Activated T-helper 1 cell treated with anti-CD3 and anti-CD28 coated beads, Interleukin-2, amount 50 U/mL, for 16 hours (primary cell): Measurements from ENCODE around the gene RRH.
"Not testable (repeated sequence)": the region's sequence is repeated elsewhere in the genome, so short reads cannot be mapped to it uniquely, and the experiment has no call there.

Source experiments
- DNase-seq, 2 donors: peaks; one replicate each; pipeline ENCODE4 v3.0.0-alpha.2; 2020; ENCODE audit warnings: low read depth in 1 of 2, low spot score in 1 of 2

RRH gene

GRCh38 chr4:109827672-109828071, at the start of gene RRH:
Gene RRH (plus strand): TSS chr4:109827972. CDS start chr4:109828028, 56 bp downstream.
- no peak for DNase-seq

GRCh38 chr4:109782092-109782491, 45.7 kb upstream of the RRH start:
- DNase-seq: not testable (repeated sequence)

GRCh38 chr4:109786846-109787245, 40.9 kb upstream of the RRH start:
- DNase-seq: no peak

GRCh38 chr4:109787807-109788206, 40.0 kb upstream of the RRH start:
- no peak for DNase-seq

- no peak for DNase-seq
Observed at GRCh38 chr4:109795059-109795458, 32.7 kb upstream of the RRH start.

GRCh38 chr4:109798866-109799265, 28.9 kb upstream of the RRH start:
- DNase-seq: no peak

- DNase-seq: no peak
Observed at GRCh38 chr4:109801099-109801789, 26.5 kb upstream of the RRH start.

- no peak for DNase-seq
Observed at GRCh38 chr4:109801895-109802319, 25.9 kb upstream of the RRH start, which contains the start of gene CFI. Gene CFI (minus strand): TSS chr4:109801999. CDS start chr4:109801971, 28 bp downstream.

- no peak for DNase-seq
Observed at GRCh38 chr4:109803924-109804571, 23.7 kb upstream of the RRH start.

GRCh38 chr4:109809655-109810054, 18.1 kb upstream of the RRH start:
- no peak for DNase-seq

- no peak for DNase-seq
Observed at GRCh38 chr4:109810552-109811387, 17.0 kb upstream of the RRH start.

GRCh38 chr4:109811707-109812106, 16.1 kb upstream of the RRH start:
- DNase-seq: no peak

GRCh38 chr4:109815151-109816081, 12.4 kb upstream of the RRH start, which contains the start of gene GAR1:
Gene GAR1 (plus strand): TSS chr4:109815762. CDS start chr4:109816165, 403 bp downstream.
- peak; percentile 66 to 77 for DNase-seq

GRCh38 chr4:109816082-109816442, 11.7 kb upstream of the RRH start:
- peak; percentile 14 to 15 for DNase-seq

- no peak for DNase-seq
Observed at GRCh38 chr4:109816894-109817293, 10.9 kb upstream of the RRH start.

- no peak for DNase-seq
Observed at GRCh38 chr4:109818268-109818667, 9.5 kb upstream of the RRH start.

GRCh38 chr4:109820563-109820962, 7.2 kb upstream of the RRH start:
- DNase-seq: no peak

GRCh38 chr4:109821185-109821584, 6.6 kb upstream of the RRH start:
- DNase-seq: no peak

GRCh38 chr4:109826719-109827118, 1.1 kb upstream of the RRH start:
- DNase-seq: no peak

GRCh38 chr4:109833756-109834155, 6.0 kb downstream of the RRH start:
- no peak for DNase-seq

- no peak for DNase-seq
Observed at GRCh38 chr4:109836985-109837384, 9.2 kb downstream of the RRH start.
